Esophagus mucosa (tissue), 1 donor: ENCODE data around the gene TMEM141. TPM values are rescaled to one million over a fixed set of nuclear protein-coding genes. Genes with fewer than 3 reads are reported as not detected.

ENCODE experiments used
- ATAC-seq: fragments of 200-7000 bp; cut with Tn5 transposase; one replicate; pipeline ENCODE4 v1.9.1; 2020
- total RNA-seq: library from RNA; stranded (reverse); gene quantifications from one replicate; pipeline ENCODE4 v1.2.4, GENCODE V29; 2023
- donor health status: DM: yes; HTN: yes; CAD: no.

Gene TMEM141
- 102 TPM for total RNA-seq

DNA sequence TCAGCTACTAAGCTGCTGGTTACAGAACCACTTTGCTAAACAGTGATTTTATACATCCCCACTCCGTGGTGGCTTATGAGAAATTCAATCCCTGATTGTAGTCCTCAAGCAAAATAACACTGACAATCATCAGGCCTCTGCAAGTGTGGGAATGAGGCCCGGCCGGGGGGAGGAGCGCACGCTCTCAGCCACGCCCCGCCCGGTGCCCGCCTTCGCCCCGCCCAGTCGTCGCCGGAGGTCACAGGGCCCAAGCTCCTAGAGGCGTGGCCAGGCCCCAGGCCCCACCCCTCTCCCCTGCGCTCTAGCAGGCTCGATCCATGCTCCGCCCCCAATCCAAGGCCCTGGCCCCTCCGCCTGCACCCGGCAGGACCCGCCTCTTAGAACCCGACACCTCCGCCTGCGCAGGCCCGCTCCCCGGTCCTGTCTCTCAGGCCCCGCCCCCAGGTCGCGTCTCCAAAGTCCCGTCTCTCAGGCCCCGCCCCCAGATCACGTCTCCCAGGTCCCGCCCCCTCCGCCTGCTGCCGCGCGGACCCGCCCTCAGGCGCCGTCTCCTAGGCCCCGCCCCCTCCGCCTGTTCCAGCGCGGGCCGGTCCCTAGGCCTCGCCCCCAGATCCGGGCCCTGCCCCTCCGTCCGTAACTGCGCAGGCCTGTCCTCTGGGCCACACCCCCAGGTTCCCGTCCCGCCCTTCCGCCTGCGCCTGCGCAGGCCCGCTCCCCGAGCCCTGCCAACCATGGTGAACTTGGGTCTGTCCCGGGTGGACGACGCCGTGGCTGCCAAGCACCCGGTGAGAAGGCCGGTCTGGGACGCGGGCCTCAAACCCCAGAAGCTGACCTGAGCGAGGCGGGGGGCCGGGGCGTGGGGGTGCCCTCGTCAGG lies at the start of gene TMEM141:
Gene TMEM141, plus strand, starts transcription at position 705 of the 876 bp plus-strand sequence. Its CDS starts 27 bp downstream, at position 732.
- ATAC-seq, result peak; percentile 94

DNA sequence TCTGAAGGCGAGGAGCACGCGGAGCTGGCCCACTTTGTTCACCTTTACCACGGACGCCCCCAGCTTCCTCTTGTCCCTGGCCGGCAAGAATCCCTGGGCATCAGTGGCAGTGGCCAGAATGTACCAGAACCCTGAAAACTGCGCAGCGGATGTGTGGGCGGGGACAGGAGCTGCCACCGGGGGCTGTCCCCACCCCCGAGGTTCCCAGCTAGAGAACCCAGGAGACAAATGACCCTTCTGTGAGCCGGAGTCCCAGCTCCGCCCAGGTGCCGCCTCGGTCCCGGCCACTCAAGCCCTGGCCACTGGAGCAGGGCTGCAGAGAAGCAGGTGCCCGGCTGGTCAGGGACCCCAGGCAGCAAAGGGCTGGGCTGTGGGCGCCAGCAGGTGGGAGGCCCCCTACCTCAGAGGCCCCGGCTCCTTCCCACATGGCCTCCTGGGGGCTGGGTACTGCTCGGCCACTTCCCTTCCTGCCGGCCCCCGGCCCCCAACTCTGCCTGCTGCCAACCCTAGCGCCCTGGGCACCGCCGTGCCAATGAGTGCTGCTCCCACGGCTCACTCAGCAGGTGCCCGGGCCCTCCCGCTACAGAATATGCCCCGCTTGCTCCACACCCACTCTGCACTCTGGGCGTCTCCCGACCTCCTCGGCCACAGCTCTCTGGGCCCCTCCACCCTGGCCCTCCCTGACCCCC lies 49.1 kb upstream of the TMEM141 start:
- ATAC-seq, result peak; percentile 13

DNA sequence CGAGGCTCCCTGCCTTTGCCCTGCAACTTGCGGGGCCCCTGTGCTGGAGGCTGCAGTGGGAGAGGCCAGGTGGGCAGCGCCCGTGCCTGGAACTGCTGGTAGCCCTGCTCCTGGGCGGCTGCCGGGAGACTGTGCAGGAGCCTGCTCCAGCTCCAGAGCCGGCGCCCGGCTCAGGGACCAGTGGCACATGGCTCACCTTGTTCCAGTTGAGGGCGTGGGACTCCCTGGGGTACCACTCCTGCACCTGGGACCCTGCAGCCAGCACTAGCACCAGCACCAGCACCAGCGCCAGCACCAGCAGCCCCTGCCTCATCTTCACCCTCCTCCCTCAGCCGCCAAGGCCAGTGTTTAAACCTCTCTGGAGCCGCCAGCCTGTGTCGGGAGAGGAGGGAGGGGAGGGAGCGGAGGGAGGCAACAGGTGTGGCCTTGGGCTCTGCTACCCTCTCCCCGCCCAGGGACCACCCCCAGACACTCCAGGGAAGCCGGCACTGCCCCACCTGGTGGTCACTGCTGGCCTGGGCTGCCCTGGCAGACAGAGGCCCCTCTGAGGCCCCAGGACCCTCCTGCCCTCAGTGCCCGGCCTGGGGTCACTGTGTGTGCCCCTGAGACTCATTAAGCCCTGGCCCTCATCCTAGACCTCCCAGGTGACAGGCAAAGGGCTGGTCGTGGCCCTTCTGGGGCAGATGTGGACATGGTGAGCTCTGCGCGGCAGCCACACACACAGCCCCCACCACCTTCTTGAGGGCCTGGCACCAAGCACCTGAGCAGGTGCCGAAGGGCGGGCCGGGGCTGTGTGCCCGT lies 48.4 kb upstream of the TMEM141 start, which contains the start of gene LCN10:
Gene LCN10, minus strand, starts transcription at position 350 of the 801 bp plus-strand sequence. Its CDS starts 37 bp downstream, at position 313.
- peak; percentile 31 for ATAC-seq

DNA sequence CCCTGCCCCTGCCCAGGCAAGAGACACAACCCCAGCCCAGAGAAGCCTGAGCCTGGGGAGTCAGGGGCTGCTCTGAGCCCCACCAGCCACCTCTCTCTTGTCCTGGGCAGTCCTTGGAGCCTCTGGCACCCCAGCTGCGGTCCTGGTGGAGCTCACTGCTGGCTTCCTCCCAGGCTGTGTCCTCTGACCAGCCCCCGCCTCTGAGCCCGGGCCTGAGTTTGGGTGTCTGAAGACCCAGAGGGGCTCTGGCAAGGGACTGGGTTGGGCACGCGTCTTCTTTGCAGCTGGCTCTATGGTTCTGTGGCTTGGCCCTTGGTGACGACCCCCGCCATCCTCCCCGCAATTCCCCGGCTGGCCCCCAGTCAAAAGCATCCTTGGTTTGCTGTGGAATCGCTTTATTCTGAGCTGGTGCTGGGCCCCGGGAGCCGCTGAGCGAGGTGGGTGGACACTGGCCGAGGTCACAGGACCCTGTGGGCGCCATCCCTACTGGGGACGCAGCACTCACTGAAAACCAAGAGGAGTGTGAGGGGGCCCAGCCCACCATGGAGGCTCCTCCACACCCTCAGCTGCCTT lies 47.4 kb upstream of the TMEM141 start:
- no peak for ATAC-seq

DNA sequence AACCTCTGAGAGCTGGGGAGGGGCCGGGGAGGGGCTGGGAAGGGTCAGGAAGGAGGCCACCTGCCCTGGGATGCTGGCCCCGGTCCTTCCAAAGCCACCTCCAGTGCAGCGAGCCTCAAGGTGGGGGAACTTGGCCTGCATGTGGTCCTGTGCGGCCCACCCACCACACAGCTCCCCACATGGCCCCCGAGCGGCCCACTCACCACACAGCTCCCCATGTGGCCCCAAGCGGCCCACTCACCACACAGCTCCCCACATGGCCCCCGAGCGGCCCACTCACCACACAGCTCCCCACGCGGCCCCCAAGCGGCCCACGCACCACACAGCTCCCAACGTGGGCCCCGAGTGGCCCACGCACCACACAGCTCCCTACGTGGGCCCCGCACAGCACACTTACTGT lies 46.4 kb upstream of the TMEM141 start:
- no peak for ATAC-seq

DNA sequence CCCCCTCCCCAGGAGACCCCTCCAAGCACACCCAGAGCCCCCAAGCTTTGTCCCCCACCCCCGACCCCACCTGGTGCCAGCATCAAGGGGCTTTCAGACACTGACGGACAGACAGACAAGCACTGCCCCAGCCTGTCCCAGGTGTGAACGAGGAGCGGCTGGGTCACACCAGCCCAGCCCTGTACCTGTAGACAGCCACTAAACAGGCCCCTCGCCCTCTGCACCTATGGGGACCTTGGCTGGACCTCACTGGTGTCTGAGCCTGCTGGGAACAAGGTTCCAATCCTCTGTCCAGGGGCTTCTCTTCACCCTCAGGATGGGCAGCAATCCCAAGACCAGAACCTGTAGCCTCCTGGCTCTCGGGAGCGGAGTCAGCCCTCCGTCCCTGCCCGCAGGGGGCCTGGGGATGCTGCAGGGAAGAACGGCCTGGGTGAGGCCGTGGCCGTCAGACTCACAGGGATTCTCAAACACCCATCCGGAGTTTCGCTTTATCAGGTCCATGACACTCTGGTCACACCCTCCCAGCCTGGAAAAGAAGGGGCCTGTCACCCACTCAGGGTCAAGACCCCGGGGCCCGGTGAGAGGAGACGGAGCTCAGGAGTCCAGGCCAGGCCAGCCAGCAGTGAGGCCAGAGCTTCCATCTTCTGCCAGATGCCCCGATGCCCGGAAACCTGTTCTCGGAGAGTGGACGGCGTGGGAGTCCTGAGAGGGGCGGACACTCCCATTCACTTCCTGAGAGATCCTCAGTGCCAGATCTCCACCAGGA lies 45.6 kb upstream of the TMEM141 start:
- no peak for ATAC-seq

DNA sequence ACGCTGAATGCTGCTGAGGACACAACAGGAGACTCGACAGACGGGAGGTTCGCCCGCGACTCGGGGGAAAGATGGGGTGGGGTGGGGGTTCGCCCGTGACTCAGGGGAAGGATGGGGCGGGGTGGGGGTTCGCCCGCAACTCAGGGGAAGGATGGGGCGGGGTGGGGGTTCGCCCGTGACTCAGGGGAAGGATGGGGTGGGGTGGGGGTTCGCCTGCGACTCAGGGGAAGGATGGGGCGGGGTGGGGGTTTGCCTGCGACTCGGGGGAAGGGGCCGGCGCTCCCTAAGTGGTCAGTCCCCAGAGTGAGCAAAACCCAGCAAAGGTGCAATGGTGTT lies 45.0 kb upstream of the TMEM141 start:
- no peak for ATAC-seq

DNA sequence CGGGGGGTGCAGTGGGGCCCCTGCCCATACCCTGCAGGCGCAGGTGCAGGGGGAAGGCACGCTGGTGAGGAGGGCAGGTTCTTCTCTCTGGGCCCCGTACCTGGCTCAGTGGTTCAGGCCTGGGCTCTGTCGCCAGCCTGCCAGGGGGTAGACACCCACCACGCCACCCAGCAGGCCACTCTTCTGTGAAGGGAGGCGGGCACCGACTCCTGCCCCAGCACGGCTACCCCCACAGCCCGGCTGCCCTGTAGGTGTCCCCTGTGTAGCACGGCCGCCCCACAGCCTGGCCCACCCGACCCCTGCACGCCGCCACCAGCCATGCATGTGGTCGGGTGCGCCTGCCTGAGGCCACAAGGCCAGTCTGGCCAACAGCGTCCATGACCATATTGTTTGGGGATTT lies 44.5 kb upstream of the TMEM141 start:
- no peak for ATAC-seq

DNA sequence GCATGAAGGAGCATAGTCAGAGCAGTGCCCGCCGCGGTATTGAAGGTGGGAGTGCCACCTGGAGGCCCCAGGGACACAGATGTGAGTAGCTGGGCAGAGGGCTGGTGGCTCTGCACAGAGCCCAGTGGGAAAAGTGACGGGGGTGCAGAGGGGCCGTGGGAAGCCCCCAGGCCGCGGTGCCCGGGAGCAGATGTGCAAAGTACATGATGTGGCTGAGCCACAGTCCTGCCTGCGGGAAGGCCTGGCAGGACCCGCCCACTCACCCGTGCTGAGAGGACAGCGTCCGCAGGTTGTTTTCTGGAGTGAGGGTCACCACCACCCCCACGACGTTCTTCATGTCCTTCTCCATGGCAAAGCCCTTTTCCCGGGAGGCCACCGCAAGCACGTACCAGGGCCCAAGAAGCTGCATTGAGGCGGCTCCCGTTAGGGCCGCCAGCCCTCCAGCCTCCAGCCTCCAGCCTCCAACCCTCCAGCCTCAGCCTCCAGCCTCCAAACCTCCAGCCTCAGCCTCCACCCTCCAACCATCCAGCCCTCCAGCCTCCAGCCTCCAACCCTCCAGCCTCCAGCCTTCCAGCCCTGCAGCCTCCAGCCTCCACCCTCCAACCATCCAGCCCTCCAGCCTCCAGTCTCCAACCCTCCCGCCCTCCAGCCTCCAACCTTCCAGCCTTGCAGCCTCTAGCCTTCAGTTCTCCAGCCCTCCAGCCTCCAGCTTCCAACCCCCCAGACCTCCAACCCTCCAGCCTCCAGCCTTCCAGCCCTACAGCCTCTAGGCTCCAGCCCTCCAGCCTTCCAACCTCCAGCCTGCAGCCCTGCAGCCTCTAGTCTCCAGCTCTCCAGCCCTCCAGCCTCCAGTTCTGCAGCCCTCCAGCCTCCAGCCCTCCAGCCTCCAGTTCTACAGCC lies 43.7 kb upstream of the TMEM141 start:
- ATAC-seq, result no peak

DNA sequence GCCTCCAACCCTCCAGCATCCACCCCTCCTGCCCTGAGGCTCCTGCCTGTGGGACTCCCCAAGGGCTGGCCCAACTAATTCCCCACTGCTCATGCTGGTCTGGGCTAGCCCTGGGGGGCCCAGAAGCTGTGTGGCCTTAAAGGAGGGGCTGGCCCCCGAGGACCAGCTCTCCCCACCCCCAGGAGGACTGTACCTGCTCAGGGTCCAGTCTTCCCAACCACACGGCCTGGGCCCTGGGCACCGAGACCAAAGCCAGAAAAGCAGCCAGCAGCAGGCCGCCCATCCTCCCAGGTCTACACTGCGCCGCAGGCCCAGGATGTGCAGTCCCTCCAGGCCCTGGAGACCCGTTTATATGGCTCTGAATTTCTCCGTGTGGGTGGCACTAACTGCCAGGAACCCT lies 42.9 kb upstream of the TMEM141 start, which contains the start of gene LCN6:
Gene LCN6, minus strand, starts transcription at position 325 of the 400 bp plus-strand sequence. Its CDS starts 42 bp downstream, at position 283.
- no peak for ATAC-seq

DNA sequence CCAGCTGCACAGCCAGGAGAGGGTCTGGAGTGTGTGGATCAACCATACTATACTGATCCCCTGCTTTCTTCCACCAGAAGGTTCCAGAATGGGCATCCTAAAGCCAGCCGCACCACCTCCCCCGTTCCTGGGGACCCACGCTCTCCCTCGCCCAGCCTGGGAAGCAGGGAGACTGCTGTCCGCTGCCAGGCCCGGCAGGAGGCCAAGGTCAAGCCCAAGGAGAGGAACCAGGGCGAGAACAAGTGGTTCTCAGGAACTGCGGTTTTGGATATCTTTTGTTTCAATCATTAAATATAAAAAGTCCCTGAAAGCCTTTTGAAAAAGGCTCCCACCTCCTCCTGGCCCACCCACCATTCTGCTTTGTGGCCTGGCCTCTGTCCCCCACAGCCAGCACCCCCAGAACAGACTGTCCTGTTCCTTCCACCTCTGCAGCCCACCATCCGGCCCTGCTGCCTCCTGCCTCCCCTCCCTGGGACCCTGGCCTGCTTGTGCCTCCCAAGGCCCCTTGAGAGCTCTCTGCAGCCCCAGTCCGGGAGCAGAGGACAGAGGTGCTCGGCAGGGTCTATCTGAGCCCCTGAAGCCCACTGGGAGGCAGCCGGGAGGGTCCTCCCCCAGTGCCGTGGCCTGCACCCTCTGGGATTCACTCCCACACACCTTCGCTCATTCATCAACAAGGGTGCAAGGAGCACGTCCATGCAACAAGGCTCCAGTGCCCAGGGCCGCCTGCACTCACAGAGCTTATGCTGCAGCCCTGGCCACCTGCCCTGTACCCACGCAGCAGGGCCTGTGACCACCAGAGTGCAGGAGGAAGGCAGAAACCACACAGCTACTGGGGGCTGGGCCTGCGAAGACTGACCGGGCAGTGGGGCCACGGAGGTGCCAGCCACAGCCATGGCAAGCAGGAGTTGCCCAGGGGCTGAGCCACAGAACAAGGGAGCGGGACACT lies 42.2 kb upstream of the TMEM141 start:
- ATAC-seq, result peak; percentile 3

DNA sequence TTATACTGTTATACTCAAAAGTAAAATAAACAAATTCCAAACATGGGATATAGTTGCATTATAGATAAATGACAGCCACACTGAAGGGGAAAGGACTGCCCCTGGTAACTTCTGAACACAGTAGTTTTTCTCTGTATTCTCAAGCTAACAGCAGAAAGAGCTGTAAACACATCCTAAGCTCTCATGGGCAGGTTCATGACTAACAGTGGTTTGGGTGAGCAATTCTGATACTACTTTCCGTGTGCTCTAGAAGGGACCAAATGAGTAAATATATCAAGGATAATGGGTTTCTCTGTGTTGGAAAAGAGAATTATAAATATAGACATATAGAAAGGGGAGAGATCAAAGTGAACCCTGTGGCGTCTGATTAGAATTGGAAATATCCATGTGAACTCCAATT lies 40.6 kb upstream of the TMEM141 start:
- ATAC-seq, result no peak

DNA sequence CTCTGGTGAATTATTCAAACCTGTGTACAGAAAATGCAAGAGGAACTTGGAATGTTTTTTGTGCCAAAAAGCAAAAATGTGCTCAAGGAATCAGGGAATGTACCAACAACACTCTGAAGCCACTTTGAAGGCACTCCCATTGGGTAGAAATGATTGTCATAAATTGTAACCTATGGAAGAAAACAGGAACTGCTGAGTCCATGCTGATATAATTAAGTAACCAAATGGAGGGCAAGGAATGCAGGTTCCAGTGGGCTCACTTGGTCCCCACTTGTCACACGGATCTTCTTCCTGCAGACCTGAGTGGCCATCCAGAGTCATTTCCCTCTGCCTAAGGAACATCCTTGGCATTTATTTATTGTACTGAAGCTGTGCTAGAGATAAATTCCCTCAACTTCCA lies 39.9 kb upstream of the TMEM141 start:
- no peak for ATAC-seq

DNA sequence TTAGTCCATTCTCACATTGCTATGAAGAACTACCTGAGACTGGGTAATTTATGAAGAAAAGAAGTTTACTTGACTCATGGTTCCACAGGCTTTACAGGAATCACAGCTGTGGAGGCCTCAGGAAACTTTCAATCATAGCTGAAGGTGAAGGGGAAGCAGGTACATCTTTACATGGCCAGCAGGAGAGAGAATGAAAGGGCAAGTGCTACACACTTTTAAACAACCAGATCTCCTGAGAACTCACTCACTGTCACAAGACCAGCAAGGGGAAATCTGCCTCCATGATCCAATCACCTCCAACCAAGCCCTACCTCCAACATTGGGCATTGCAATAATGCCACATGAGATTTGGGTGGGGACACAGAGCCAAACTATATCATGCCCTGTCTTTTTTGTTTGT lies 39.3 kb upstream of the TMEM141 start:
- no peak for ATAC-seq

DNA sequence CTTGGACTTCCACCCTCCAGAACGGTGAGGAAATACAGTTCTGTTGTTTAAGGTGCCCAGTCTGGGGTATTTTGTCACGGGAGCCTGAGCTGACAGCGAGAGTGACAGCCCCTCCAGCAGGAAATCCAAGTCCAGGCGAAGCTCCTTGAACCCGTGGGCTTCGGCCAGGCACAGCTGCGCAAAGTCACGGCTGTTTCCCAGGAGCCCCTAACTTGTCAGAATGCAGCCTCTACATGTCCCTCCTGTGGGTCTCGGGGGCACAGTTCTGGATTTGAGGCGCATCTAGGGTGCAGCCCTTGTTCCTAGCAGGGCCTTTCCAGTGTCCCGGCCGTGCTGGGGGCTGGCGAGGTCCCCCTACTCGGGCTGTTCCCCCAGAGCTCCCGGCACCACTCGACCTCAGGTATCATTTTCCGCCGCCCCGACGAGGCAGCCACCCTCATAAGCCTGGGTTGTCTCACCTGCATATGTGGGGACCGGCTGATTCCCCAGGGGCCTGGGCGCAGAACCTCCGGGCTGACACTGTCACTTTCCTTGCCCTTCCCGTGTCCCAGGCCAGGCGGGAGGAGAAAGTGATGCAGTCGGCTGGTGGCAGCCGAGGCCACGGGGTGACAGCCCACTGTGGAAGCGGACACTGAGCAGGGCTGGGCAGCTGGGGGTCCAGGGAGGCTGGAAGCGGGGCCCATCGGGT lies 37.6 kb upstream of the TMEM141 start:
- no peak for ATAC-seq

DNA sequence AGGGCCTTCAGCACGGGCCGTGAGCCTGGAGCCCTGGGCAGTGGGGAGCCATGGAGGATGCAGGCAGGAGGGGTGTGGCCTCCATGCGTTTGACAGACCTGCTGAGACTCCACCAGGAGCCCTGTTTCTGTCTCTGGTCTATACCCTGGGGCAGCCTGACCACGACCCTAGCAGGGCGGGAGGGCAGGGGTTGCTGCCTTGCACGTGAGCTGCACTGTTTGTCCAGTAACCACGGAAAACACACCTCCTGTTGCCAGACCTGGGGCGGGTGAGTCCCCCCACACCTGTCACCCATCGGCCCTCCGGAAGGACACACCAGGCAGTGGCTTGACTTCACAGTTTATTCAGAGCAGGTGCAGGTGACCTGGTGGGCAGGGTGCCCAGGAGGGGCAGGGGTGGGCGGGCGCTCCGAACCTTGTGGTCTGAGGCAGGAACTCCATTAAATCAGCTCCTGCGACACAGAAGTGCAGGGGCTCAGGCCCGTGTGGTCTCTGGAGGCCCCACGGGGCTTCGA lies 37.0 kb upstream of the TMEM141 start:
- ATAC-seq, result no peak

DNA sequence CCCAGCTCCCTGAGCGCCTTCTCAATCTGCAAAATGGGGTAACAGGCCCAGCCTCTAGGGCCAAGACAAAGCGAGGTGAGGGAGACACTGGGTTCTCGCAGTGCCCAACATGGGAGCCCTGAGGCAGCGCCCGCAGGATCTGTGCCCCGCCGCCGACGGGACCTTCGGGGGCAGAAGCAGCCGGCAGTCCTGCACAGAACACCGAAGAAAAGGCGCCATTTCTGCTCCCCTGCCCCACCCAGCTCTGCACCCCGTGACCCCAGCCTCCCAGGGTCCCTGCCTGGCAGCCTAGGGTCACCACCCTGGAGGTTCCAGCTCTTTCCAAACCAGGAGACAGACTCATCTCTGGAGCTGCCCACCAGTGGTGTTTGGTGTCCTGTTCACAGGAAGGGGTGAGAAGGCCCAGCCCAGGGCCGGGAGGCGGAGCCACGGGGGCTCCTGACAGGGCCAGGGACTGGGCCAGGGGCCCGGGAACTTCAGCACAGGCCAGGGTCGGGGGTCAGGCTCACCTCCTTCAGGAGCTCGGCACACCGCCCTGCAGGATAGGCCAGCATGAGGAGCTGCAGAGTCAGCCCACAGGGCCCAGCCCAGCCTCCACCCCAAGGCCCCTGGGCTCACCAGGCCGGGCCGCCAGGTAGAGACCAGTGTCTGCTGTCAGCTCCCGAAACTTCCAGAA lies 36.4 kb upstream of the TMEM141 start:
- ATAC-seq, result no peak
